Uterus (tissue), 4 donors: Measurements from ENCODE around the gene BCAS3. TPM values are rescaled to one million over a fixed set of nuclear protein-coding genes. Genes with fewer than 3 reads are reported as not detected.

Experiments
- DNase-seq, 2 donors: peaks; one replicate each; pipeline ENCODE4 v3.0.0-alpha.2; 2019 to 2020
- H3K27ac ChIP-seq, 2 donors: fragments of 200-600 bp; sonication (generic); 1 replicate in 1 of 2; 2 replicates in 1 of 2; pipeline ENCODE4 v1.5.1; 2016 to 2018
- H3K27me3 ChIP-seq, 2 donors: fragments of 200-600 bp; sonication (generic); one replicate each; pipeline ENCODE4 v1.5.1; 2018 to 2019; ENCODE audit warnings: control low read depth in 1 of 2
- H3K36me3 ChIP-seq, 2 donors: fragments of 200-600 bp; sonication (generic); one replicate each; pipeline ENCODE4 v1.5.1; 2019; ENCODE audit warnings: control low read depth in 1 of 2
- H3K4me1 ChIP-seq, 2 donors: fragments of 200-600 bp; sonication (generic); one replicate each; pipeline ENCODE4 v1.5.1; 2018 to 2019; ENCODE audit warnings: control low read depth in 1 of 2
- H3K4me3 ChIP-seq, 2 donors: fragments of 200-600 bp; sonication (generic); 1 replicate in 1 of 2; 2 replicates in 1 of 2; pipeline ENCODE4 v1.5.1; 2018 to 2019; ENCODE audit warnings: mild to moderate bottlenecking in 1 of 2
- H3K9me3 ChIP-seq, 2 donors: fragments of 200-600 bp; sonication (generic); one replicate each; pipeline ENCODE4 v1.5.1; 2019; ENCODE audit warnings: control low read depth in 1 of 2
- CTCF ChIP-seq, 4 experiments: fragments of 200-600 bp in 2 of 4; fragments of 450-650 bp in 2 of 4; sonication (generic) in 2 of 4; IDR thresholded peaks; one replicate each; pipeline ENCODE4 v1.5.1; 2016 to 2019; ENCODE audit warnings: antibody characterized with exemption in 4 of 4, mild to moderate bottlenecking in 2 of 4, moderate library complexity in 1 of 4
- POLR2A ChIP-seq, 2 donors: fragments of 450-650 bp; IDR thresholded peaks; one replicate each; pipeline ENCODE4 v1.6.1; 2016; ENCODE audit warnings: antibody characterized with exemption in 2 of 2, mild to moderate bottlenecking in 1 of 2, moderate library complexity in 1 of 2
- intact Hi-C: fragments of 100-400 bp; cut with DNase I; formaldehyde crosslinking; loops from one replicate; pipeline ENCODE4 v1.15.1; 2023; ENCODE audit warnings: low total_unique reads
- total RNA-seq, 4 donors: library from RNA; depleted of rRNA in 3 of 4; stranded (reverse); fragments of >200 nt in 3 of 4; gene quantifications; one replicate each; pipeline versions ENCODE4 v1.1.0 to v1.2.4, GENCODE V29; 2014 to 2023
- donor health status: DM: yes; HTN: yes; CAD: no.

Gene BCAS3
- total RNA-seq, 4 donors from 2014 or later = 42.6 to 147 (median 83.7) TPM

GRCh38 chr17:60743282-60743681, 65.6 kb downstream of the BCAS3 start:
- Histone ChIP-seq H3K4me3 (no peak overlapping the region), H3K27ac (no peak overlapping the region), H3K9me3 (peaks cover 0 to 6% of the 10 kb centered on the region in 2 donors), H3K36me3 (no peaks in the 10 kb centered on the region), H3K27me3 (no peaks in the 10 kb centered on the region), H3K4me1 (no peaks in the 10 kb centered on the region)
- TF ChIP-seq POLR2A (IDR thresholded peaks at IDR 0.05) = no peak
- no peak for TF ChIP-seq CTCF (IDR thresholded peaks at IDR 0.05)
- intact Hi-C loops = no loop called here
- DNase-seq = no peak

- Histone ChIP-seq H3K4me3 (no peak overlapping the region), H3K4me1 (no peaks in the 10 kb centered on the region), H3K27me3 (no peaks in the 10 kb centered on the region), H3K27ac (peak overlapping the region in 1 of 2 donors; percentile 22), H3K36me3 (no peaks in the 10 kb centered on the region), H3K9me3 (peaks cover 0 to 1% of the 10 kb centered on the region in 2 donors)
- intact Hi-C loops = no loop called here
- DNase-seq = no peak
- no peak for TF ChIP-seq CTCF (IDR thresholded peaks at IDR 0.05)
- TF ChIP-seq POLR2A (IDR thresholded peaks at IDR 0.05) = no peak
Measured at GRCh38 chr17:60743799-60744198, 66.1 kb downstream of the BCAS3 start.

GRCh38 chr17:60744355-60744966, 66.8 kb downstream of the BCAS3 start:
- no peak for DNase-seq
- H3K4me3 ChIP-seq = no peak overlapping the region
- no peaks in the 10 kb centered on the region for H3K36me3 ChIP-seq
- no peaks in the 10 kb centered on the region for H3K9me3 ChIP-seq
- H3K27me3 ChIP-seq = no peaks in the 10 kb centered on the region
- intact Hi-C loops = no loop called here
- peak overlapping the region in 1 of 2 donors; percentile 22 for H3K27ac ChIP-seq
- no peak for TF ChIP-seq CTCF (IDR thresholded peaks at IDR 0.05)
- no peak for TF ChIP-seq POLR2A (IDR thresholded peaks at IDR 0.05)
- no peaks in the 10 kb centered on the region for H3K4me1 ChIP-seq

- peaks cover 0 to 7% of the 10 kb centered on the region in 2 donors for H3K9me3 ChIP-seq
- intact Hi-C loops = no loop called here
- H3K4me1 ChIP-seq = no peaks in the 10 kb centered on the region
- H3K4me3 ChIP-seq = no peak overlapping the region
- no peak for TF ChIP-seq POLR2A (IDR thresholded peaks at IDR 0.05)
- no peak for TF ChIP-seq CTCF (IDR thresholded peaks at IDR 0.05)
- no peak overlapping the region for H3K27ac ChIP-seq
- no peaks in the 10 kb centered on the region for H3K36me3 ChIP-seq
- no peak for DNase-seq
- H3K27me3 ChIP-seq = no peaks in the 10 kb centered on the region
Measured at GRCh38 chr17:60745544-60745943, 67.9 kb downstream of the BCAS3 start.

GRCh38 chr17:60747069-60747808, 69.6 kb downstream of the BCAS3 start:
- no peaks in the 10 kb centered on the region for H3K36me3 ChIP-seq
- H3K27ac ChIP-seq = no peak overlapping the region

More at GRCh38 chr17:60747069-60747808, 69.6 kb downstream of the BCAS3 start:
- Histone ChIP-seq H3K4me1 (no peaks in the 10 kb centered on the region), H3K4me3 (no peak overlapping the region), H3K27me3 (no peaks in the 10 kb centered on the region), H3K9me3 (peaks cover 0 to 10% of the 10 kb centered on the region in 2 donors)
- no peak for TF ChIP-seq POLR2A (IDR thresholded peaks at IDR 0.05)
- intact Hi-C loops = no loop called here
- no peak for DNase-seq
